OCI-LY1 (cell line): Measurements from ENCODE around the gene STAC3.

Experiments used
- H2AFZ ChIP-seq: fragments of 200-600 bp; sonication (generic), shearing (Covaris generic); 2 replicates; pipeline ENCODE4 v1.6.0; 2014; ENCODE audit warnings: antibody characterized with exemption, mild to moderate bottlenecking, low read length
- H3F3A ChIP-seq: fragments of 200-600 bp; sonication (generic), shearing (Covaris generic); 2 replicates; pipeline ENCODE4 v1.6.0; 2014; ENCODE audit warnings: mild to moderate bottlenecking, antibody characterized with exemption, low read length, moderate library complexity; ENCODE audit not compliant: insufficient read depth
- H3K27ac ChIP-seq: fragments of 200-600 bp; sonication (generic); 2 replicates; pipeline ENCODE4 v1.5.1; 2014; ENCODE audit warnings: low read length, mixed run types, mild to moderate bottlenecking, low read depth; ENCODE audit not compliant: poor library complexity, severe bottlenecking
- H3K27me3 ChIP-seq: fragments of 200-600 bp; sonication (generic); 2 replicates; pipeline ENCODE4 v1.6.0; 2014; ENCODE audit warnings: antibody characterized with exemption, mild to moderate bottlenecking, low read length, moderate library complexity; ENCODE audit not compliant: insufficient read depth
- H3K36me3 ChIP-seq: fragments of 200-600 bp; sonication (generic); 2 replicates; pipeline ENCODE4 v1.6.1; 2014; ENCODE audit warnings: mild to moderate bottlenecking, antibody characterized with exemption, low read length, moderate library complexity, mixed read lengths; ENCODE audit not compliant: insufficient read depth
- H3K4me1 ChIP-seq: fragments of 200-600 bp; sonication (generic); 2 replicates; pipeline ENCODE4 v1.5.1; 2014; ENCODE audit warnings: mild to moderate bottlenecking, low read length, moderate library complexity; ENCODE audit not compliant: insufficient read depth, severe bottlenecking
- H3K4me2 ChIP-seq: fragments of 200-600 bp; sonication (generic), shearing (Covaris generic); 2 replicates; pipeline ENCODE4 v1.6.1; 2014; ENCODE audit warnings: low read length
- H3K4me3 ChIP-seq: fragments of 200-600 bp; sonication (generic); 2 replicates; pipeline ENCODE4 v1.5.1; 2014; ENCODE audit warnings: low read length, low read depth, mild to moderate bottlenecking, mixed read lengths; ENCODE audit not compliant: poor library complexity, severe bottlenecking
- H3K79me2 ChIP-seq: fragments of 200-600 bp; shearing (Covaris generic); 2 replicates; pipeline ENCODE4 v1.6.1; 2016; ENCODE audit warnings: mixed run types, low read length, mixed read lengths; ENCODE audit not compliant: insufficient read depth
- H3K9ac ChIP-seq: fragments of 200-600 bp; sonication (generic), shearing (Covaris generic); 2 replicates; pipeline ENCODE4 v1.6.1; 2014; ENCODE audit warnings: mild to moderate bottlenecking, low read length, mixed read lengths
- H3K9me2 ChIP-seq: fragments of 200-600 bp; sonication (generic), shearing (Covaris generic); 2 replicates; pipeline ENCODE4 v1.6.1; 2014; ENCODE audit warnings: low read depth, mild to moderate bottlenecking, low read length, mixed read lengths
- H3K9me3 ChIP-seq: fragments of 200-600 bp; shearing (Covaris generic); 2 replicates; pipeline ENCODE4 v1.6.1; 2014; ENCODE audit warnings: low read length, mixed read lengths
- H4K20me1 ChIP-seq: fragments of 200-600 bp; sonication (generic), shearing (Covaris generic); 2 replicates; pipeline ENCODE4 v1.6.0; 2016; ENCODE audit warnings: mild to moderate bottlenecking, low read length; ENCODE audit not compliant: insufficient read depth
- EZH2 ChIP-seq: fragments of 200-600 bp; sonication (generic), shearing (Covaris generic); IDR thresholded peaks from 2 replicates; pipeline ENCODE4 v1.8.0; 2017; ENCODE audit warnings: borderline replicate concordance, mixed run types, mild to moderate bottlenecking, antibody characterized with exemption, low read length, moderate library complexity, mixed read lengths
- TF ChIP-seq, protein P1 (sequence below): fragments of 200-600 bp; sonication (generic), shearing (Covaris generic); IDR thresholded peaks from 2 replicates; pipeline ENCODE4 v1.5.1; 2017; ENCODE audit warnings: mild to moderate bottlenecking, antibody characterized with exemption, low read length, moderate library complexity, mixed read lengths

STAC3 gene

DNA sequence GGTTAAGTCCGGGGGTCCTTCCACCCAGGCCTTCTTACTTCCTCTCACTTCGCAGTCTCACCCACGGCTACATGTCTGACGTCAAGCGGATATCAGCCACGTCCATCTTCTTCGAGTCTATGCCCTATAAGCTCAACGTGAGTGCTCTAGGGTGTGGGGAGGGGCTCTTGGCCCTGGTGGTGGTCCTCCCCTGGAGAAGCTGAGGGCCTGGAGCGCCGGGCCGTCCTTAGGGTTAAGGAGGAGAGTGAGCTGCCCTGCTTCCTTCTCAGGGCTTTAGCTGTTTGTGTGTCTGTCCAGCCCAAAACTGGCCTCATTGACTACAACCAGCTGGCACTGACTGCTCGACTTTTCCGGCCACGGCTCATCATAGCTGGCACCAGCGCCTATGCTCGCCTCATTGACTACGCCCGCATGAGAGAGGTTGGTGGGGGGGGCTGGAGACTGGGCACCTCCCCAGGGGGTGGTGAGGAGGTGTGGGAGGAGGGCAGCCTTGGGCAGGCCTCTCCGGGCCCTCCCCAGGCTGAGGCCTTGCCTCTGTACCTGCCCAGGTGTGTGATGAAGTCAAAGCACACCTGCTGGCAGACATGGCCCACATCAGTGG is 18.7 kb downstream of the STAC3 start:
- H3K9me2 ChIP-seq: no peaks in the 10 kb centered on the region
- H3K36me3 ChIP-seq: peaks cover 57% of the 10 kb centered on the region
- TF ChIP-seq, protein P1, sequence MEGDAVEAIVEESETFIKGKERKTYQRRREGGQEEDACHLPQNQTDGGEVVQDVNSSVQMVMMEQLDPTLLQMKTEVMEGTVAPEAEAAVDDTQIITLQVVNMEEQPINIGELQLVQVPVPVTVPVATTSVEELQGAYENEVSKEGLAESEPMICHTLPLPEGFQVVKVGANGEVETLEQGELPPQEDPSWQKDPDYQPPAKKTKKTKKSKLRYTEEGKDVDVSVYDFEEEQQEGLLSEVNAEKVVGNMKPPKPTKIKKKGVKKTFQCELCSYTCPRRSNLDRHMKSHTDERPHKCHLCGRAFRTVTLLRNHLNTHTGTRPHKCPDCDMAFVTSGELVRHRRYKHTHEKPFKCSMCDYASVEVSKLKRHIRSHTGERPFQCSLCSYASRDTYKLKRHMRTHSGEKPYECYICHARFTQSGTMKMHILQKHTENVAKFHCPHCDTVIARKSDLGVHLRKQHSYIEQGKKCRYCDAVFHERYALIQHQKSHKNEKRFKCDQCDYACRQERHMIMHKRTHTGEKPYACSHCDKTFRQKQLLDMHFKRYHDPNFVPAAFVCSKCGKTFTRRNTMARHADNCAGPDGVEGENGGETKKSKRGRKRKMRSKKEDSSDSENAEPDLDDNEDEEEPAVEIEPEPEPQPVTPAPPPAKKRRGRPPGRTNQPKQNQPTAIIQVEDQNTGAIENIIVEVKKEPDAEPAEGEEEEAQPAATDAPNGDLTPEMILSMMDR: no peak
- no peak for TF ChIP-seq EZH2
- peak overlapping the region; percentile 88; the same call in 1 of the 2 replicates for H3K4me2 ChIP-seq
- peak overlapping the region; percentile 94 for H3K4me3 ChIP-seq
- H3K27me3 ChIP-seq: no peaks in the 10 kb centered on the region
- H3K9ac ChIP-seq: peak overlapping the region; percentile 98; the same call in 1 of the 2 replicates
- H3K9me3 ChIP-seq: no peaks in the 10 kb centered on the region
- H2AFZ ChIP-seq: no peak overlapping the region
- peaks cover 86% of the 10 kb centered on the region for H3K4me1 ChIP-seq
- peaks cover 18% of the 10 kb centered on the region for H3K79me2 ChIP-seq
- H3K27ac ChIP-seq: peak overlapping the region; percentile 97
- H3F3A ChIP-seq: peaks cover 8% of the 10 kb centered on the region; the same call in 1 of the 2 replicates
- H4K20me1 ChIP-seq: no peaks in the 10 kb centered on the region

DNA sequence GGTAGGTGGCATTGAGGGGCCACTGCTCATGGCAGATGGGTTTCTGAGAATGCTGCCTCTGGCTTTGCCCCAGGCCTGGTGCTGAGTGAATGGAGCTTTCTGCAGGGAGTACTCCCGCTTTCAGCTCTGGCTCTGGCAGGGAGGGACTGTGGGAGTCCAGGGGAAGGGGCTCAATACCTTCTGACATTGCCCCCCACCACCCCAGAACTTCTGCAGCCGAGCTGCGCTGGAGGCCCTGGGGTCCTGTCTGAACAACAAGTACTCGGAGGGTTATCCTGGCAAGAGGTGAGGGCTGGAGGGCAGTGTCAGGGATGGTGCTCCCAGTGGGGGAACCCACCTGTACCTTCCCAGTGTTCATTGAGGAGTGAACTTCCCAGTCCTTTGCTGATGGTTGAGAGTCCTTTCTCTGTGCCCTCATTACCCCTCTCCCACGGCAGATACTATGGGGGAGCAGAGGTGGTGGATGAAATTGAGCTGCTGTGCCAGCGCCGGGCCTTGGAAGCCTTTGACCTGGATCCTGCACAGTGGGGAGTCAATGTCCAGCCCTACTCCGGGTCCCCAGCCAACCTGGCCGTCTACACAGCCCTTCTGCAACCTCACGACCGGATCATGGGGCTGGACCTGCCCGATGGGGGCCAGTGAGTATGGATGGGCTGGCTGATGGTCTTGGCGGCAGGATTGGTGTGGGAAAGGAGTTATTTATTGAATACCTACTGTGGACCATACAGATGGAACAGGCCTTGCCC is 19.5 kb downstream of the STAC3 start:
- Histone ChIP-seq H2AFZ (no peak overlapping the region), H4K20me1 (no peaks in the 10 kb centered on the region), H3K4me3 (peak overlapping the region; percentile 94), H3K4me2 (peak overlapping the region; percentile 88), H3K27ac (peak overlapping the region; percentile 97), H3K4me1 (peaks cover 88% of the 10 kb centered on the region), H3K79me2 (peaks cover 18% of the 10 kb centered on the region), H3F3A (peaks cover 8% of the 10 kb centered on the region; the same call in 1 of the 2 replicates), H3K27me3 (no peaks in the 10 kb centered on the region), H3K9ac (peak overlapping the region; percentile 98), H3K9me3 (no peaks in the 10 kb centered on the region), H3K36me3 (peaks cover 57% of the 10 kb centered on the region), H3K9me2 (no peaks in the 10 kb centered on the region)
- TF ChIP-seq, protein P1: no peak
- TF ChIP-seq EZH2: no peak

DNA sequence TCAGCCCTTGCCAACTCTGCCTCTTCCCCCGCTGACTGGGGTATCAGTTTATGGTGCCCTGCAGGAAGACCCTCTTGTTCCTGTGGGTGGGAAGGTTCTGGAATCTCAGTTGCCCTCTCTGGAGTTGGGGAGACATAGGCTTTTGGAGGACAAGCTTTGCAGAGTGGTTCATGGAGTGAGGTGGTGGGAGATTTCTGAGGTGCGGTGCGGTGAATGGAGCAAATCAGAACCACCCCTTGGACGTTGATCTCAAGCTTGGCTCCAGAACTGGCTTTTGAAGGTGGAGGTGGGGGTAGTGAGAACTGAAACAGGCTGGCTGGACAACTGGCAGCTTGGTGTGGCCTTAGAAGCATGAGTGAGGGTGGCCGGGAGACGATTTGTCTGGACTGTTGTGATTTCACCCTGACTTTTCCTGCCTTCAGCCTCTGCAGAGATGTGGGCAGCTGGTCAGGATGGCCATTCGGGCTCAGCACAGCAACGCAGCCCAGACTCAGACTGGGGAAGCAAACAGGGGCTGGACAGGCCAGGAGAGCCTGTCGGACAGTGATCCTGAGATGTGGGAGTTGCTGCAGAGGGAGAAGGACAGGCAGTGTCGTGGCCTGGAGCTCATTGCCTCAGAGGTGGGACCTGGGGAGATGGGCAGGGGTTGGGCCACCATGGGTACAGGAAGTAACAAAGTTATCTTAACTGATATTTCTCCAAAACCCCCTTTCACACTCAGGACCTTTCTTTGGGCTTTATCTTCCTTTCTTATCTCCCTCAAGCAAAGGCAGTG is 20.4 kb downstream of the STAC3 start:
- H3K4me2 ChIP-seq: peak overlapping the region; percentile 88
- peak overlapping the region; percentile 98 for H3K9ac ChIP-seq
- no peak overlapping the region for H2AFZ ChIP-seq
- H3F3A ChIP-seq: peaks cover 10% of the 10 kb centered on the region; the same call in 1 of the 2 replicates
- peaks cover 88% of the 10 kb centered on the region for H3K4me1 ChIP-seq
- TF ChIP-seq EZH2: no peak
- TF ChIP-seq, protein P1: no peak
- peaks cover 18% of the 10 kb centered on the region for H3K79me2 ChIP-seq
- H3K27ac ChIP-seq: peak overlapping the region; percentile 97
- no peaks in the 10 kb centered on the region for H3K9me2 ChIP-seq
- peak overlapping the region; percentile 94 for H3K4me3 ChIP-seq
- peaks cover 50% of the 10 kb centered on the region for H3K36me3 ChIP-seq
- no peaks in the 10 kb centered on the region for H3K9me3 ChIP-seq
- H4K20me1 ChIP-seq: no peaks in the 10 kb centered on the region
- no peaks in the 10 kb centered on the region for H3K27me3 ChIP-seq
